Muscle of arm (tissue), 12 donors: ENCODE data around the gene ARFIP1. TPM values are rescaled to one million over a fixed set of nuclear protein-coding genes. Genes with fewer than 3 reads are reported as not detected.
A peak's percentile ranks its signal among the peaks of the same experiment; 100 is the strongest.
"Not testable (repeated sequence)": the region's sequence is repeated elsewhere in the genome, so short reads cannot be mapped to it uniquely, and the experiment has no call there.

ENCODE experiments used
- DNase-seq: peaks from one replicate; pipeline ENCODE4 v3.0.0-alpha.2; 2013
- polyA plus RNA-seq, 12 donors: library from polyadenylated mRNA; unstranded; fragments of 120-200 nt; gene quantifications; one replicate each; pipeline ENCODE4 v1.2.1, GENCODE V29; 2013; ENCODE audit not compliant: insufficient read length in 12 of 12

ARFIP1 gene
- polyA plus RNA-seq, 12 donors: 17.8 to 31.6 (median 22.4) TPM; not detected in 1

DNA sequence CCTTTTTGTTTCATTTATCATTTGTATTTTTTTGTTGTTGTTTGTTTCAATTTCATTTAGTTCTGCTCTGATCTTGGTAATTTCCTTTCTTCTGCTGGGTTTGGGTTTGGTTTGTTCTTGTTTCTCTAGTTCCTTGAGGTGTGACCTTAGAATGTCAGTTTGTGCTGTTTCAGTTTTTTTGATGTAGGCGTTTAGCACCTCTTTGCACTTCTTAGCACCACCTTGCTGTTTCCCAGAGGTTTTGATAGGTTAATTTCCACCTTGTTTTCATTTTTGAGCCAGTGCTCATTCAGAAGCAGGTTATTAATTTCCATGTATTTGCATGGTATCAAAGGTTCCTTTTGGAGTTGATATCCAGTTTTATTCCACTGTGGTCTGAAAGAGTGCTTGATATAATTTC is 60.0 kb downstream of the ARFIP1 start:
- DNase-seq: not testable (repeated sequence)

DNA sequence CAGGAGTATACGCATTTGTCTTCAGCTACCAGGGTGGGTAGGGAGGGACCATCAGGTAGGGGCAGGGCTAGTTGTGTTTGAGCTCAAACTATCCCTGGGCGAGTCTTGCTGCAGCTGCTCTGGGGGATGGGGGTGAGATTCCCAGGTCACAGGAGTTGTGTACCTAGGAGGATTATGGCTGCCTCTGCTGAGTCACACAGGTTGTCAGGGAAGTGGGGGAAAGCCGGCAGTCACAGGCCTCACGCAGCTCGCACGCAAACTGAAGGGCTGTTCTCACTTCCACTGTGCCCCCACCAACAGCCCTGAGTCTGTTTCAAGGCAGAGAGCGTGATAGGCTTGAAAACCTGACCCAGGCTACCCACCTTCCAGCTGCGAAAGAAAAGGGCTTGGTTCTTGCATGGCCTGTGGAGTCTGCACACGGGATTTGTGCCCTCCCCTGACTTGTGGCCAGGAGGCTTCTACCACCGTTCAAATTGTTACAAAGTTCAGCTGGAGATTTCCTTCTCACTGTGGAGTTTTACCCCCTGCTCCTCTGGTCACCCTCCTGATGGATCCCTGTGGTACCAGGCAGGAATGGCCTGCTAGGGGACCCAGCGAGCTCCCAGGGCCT is 63.8 kb downstream of the ARFIP1 start:
- no peak for DNase-seq

DNA sequence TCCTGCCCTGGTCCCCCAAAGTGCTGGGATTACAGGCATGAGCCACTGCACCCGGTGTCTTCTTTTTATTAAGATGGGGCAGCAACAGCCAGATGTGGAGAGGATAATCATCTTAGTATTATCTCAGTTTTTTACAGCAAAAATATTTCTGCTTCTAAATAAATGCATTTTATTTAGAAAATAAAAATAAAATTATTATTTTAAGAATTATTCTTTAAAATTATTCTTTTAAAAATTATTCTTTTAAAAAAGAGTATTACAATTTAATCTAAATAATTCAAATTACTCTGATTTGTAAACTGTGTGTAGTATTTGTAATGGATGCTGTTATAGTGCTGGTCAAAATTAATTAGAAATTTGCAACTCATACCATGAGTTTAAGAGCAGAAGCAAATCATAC is 67.6 kb downstream of the ARFIP1 start:
- no peak for DNase-seq

GRCh38 chr4:152848508-152848907 is 68.8 kb downstream of the ARFIP1 start:
- DNase-seq: no peak

DNA sequence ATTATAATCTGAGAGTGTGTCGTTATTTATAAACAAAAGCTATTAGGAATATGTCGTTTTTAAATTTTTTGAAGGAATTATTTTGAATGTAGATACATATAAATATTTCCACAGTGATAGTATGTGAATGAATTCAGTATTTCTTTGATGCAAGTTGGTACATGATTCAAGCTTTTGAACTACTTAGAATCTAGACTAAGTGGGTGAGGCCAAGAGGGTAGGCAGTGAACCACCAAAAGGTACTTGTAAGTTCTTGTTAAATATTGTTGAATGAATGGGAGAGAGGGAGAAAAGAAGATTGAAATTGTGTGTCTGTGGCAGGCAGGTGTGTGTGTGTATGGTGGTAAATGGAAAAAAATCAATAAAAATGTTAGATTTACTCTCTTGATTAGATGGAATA is 69.6 kb downstream of the ARFIP1 start:
- no peak for DNase-seq

DNA sequence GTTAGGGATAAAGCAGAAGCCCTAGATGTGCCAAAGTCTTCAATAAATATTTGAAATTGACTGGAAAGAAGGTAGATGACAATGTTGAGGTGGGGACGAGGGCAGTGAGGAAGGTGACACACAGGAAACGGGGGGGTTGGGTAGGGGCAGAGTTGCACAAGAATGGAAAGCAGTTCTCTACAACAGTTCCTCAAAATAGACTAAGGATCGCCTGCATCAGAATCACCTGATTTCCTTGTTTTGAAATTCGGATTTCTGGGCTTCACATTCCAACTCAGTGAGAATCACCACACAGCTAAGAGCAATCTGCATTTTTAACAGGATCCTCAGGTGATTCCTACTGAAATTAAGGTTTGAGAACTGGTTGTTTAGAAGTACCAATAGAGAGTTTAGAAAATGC is 70.6 kb downstream of the ARFIP1 start:
- no peak for DNase-seq

GRCh38 chr4:152851226-152851625 is 71.5 kb downstream of the ARFIP1 start:
- DNase-seq: no peak

DNA sequence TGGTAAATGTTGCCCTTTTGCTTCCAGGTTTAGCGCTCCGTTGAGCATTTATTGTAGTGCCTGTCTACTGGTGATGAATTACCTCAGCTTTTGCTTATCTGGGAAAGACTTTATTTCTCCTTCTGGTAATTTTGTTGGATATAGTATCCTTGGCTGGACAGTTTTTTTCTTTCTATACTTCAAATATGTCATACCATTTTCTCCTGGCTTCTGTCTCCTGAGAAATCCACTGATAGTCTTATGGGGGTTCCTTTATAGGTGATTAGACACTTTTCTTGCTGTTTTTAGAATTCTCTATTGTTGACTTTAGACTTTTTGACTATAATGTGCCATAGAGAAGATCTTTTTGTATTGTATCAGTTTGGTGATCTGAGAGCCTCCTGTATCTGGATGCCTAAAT is 73.5 kb downstream of the ARFIP1 start:
- no peak for DNase-seq

GRCh38 chr4:152854016-152854415 is 74.3 kb downstream of the ARFIP1 start:
- DNase-seq: not testable (repeated sequence)

- no peak for DNase-seq
Measured at GRCh38 chr4:152856960-152857359, 77.2 kb downstream of the ARFIP1 start.

DNA sequence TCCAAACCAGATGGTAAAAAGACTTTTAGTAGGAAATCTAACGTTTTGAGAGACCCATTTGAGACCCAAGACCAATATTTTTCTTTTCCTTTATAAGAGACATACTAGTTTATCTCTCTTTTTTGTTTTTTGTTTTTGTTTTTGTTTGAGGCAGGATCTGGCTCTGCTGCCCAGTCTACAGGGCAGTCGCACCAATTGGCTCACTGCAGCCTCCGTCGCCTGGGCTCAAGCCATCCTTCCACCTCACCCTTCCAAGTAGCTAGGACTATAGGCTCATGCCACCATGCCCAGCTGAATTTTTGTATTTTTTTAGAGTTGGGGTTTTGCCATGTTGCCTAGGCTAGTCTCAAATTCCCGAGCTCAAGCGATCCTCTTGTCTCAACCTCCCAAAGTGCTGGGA is 79.2 kb downstream of the ARFIP1 start:
- DNase-seq: no peak

GRCh38 chr4:152860046-152860445 is 80.3 kb downstream of the ARFIP1 start:
- no peak for DNase-seq

- DNase-seq: no peak
Measured at GRCh38 chr4:152862608-152863007, 82.9 kb downstream of the ARFIP1 start.

DNA sequence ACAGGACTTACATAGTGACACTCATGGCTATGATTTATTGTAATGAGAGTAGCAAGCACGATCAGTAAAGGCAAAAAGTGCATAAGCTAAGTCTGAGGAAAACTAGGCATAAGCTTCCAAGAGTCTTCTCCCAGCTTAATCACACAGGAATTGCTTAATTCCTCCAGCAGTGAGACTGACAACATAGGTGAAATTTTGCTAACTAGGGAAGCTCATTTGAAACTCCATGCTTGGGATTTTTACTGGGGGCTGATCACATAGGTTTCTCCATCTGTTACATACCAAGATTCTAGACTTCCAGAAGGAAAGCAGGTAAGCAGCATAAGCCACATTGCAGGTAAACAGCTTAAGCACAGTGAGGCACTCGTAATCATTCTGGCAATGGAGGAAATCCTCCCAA is 84.6 kb downstream of the ARFIP1 start:
- no peak for DNase-seq

GRCh38 chr4:152866432-152866993 is 86.8 kb downstream of the ARFIP1 start:
- not testable (repeated sequence) for DNase-seq

GRCh38 chr4:152870606-152871005 is 90.9 kb downstream of the ARFIP1 start:
- DNase-seq: no peak

DNA sequence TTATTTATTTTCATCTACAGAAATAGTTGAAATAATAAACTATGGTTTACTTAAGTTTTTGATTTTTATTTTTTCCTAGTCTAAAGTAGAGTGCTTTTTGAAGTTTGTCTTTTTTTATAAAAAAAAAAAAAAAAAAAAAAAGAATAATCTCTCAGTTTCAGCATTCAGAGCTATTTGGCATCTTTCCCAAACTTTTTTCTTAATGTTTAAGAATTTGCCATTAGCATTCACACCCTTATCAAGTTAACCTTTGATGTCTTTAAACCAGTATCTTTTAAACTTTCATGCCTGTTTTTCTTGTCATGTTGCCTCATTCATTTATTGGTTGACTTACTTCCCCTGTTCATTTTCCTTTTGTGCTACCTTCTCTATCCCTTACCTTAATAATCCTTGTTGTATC is 95.5 kb downstream of the ARFIP1 start:
- DNase-seq: no peak

GRCh38 chr4:152877868-152878267 is 98.1 kb downstream of the ARFIP1 start:
- no peak for DNase-seq

DNA sequence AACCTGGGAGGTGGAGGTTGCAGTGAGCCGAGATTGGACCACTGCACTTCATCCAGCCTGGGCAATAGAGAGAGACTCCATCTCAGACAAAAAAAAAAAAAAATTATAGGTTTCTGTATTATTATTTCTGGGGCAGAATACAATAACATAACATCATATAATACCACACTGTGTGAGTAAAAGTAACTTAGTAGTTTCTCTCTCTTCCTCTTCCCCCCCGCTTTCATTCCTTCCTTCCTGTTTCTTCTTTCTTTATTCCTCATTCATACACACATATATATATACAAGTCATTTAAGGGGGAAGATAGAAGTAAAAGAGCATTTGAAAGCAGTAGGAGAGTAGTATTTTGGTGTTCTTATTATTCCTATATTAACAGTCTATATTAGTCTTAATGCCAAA is 100.5 kb downstream of the ARFIP1 start:
- no peak for DNase-seq

- no peak for DNase-seq
Measured at GRCh38 chr4:152881974-152882373, 102.2 kb downstream of the ARFIP1 start.

DNA sequence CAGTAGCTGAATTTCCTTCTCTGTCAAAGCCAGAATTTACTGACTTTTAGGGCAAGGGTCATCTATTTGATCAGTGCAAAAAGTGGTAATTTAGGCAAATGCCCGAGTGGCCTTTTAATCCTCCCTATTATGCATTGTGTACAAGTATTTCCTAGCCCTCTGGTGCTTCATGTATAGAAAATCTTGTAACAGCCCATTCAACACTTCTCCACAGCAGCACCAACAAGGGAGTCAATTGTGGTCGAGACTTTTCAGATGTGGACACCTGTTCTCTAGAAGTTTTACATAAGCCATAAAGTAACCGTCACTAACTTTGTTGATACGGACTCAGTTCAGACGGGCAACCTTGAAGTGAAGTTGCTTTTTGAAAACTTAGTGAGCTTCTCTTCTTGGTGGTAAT is 105.4 kb downstream of the ARFIP1 start:
- DNase-seq: no peak

DNA sequence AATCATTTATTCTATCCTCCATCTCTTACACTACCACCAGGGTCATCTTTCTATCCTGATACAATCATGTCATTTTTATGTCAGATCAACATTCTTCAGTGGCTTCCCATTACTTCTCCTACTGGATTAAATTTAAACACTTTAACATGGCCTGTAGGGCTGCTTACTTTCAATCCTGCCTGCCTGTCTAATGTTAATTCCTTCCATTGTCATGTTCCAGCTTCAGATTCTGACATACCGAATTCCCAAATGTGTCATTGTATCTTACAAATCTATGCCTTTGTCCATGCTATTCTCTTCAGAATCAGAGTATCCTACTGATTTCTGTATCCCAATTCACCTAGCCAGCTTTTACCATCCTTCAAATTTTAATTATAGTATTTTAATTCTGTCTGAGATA is 106.4 kb downstream of the ARFIP1 start:
- DNase-seq: no peak

DNA sequence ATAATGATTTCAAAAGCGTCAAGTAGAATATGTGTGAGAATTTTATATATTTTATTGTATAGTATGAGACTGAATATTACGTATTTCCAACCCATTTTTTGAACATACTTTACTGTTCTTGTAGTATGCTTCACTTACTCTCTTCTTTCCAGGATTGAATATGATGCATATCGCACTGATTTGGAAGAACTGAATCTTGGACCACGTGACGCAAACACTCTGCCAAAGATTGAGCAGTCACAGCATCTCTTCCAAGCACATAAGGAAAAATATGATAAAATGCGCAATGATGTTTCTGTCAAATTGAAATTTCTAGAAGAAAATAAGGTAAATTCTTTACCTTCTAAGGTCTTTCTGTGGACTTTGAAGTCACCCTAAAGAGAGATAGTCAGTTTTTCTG is 108.2 kb downstream of the ARFIP1 start:
- DNase-seq: peak; percentile 4

DNA sequence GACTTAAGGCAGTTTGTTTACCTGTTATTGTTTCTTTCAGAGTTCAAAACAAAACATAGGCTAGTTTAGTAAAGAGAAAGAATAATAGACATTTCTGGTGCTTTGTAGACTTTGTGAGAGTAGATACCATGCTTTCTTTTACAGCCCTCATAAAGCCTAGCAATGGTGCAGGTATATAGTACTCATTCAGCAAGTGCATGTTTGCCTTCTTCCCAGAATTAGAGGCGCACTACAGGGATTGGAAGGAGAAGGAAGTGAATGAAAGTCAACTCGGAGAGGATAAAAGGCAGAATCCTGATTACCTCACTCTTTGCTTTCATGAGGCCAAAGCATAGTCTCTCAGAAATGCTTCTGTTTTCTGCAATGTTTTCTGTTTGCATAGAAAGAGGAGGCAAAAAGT is 113.2 kb downstream of the ARFIP1 start:
- no peak for DNase-seq
